ENCODE results near the gene APOE. TPM values are rescaled to one million over a fixed set of nuclear protein-coding genes. Genes with fewer than 3 reads are reported as not detected.

APOE gene
- total RNA-seq, 2 donors from 2014 or later = 2,216 to 2,598 TPM

- Histone ChIP-seq H3K27me3 (ENCODE audit: control insufficient read depth, insufficient read depth, low read length, poor library complexity, severe bottlenecking) (no peaks in the 10 kb centered on the region), H3K4me1 (ENCODE audit: control insufficient read depth, insufficient read depth, low read length) (peaks cover 7% of the 10 kb centered on the region), H3K9ac (ENCODE audit: extremely low read depth, low read length, poor library complexity, severe bottlenecking) (no peak overlapping the region), H3K9me3 (ENCODE audit: control insufficient read depth, low read length) (no peaks in the 10 kb centered on the region), H3K27ac (ENCODE audit: low read depth, low read length) (no peak overlapping the region), H3K4me3 (ENCODE audit: low read length) (no peak overlapping the region), H3K36me3 (ENCODE audit: control insufficient read depth, insufficient read depth, low read length) (peaks cover 25% of the 10 kb centered on the region)
- Mint-ChIP-seq H3K27ac (no peak overlapping the region), H3K4me3 (no peak overlapping the region), H3K27me3 (ENCODE audit: insufficient read depth) (no peaks in the 10 kb centered on the region), H3K36me3 (ENCODE audit: low read depth) (peaks cover 18% of the 10 kb centered on the region), H3K9me3 (no peaks in the 10 kb centered on the region), H3K4me1 (peaks cover 23% of the 10 kb centered on the region)
- TF ChIP-seq CTCF (conservative IDR thresholded peaks at IDR 0.05) = no peak
- DNase-seq = no peak
- 95 to 96% methylated on average over 5 to 9 of the region's 9 CpGs for WGBS, 2 experiments (ENCODE audit: insufficient coverage in 1 of 2, insufficient read length in 1 of 2)
Observed at GRCh38 chr19:44958090-44958489, 52.5 kb downstream of the APOE start.

Other genes with a start within 250 kb of the APOE start
- 1 to 10 TPM; 2.2 to 2.8 TPM for gene CEACAM19, start 234.3 kb upstream of the APOE start, total RNA-seq
- gene CEACAM16, start 206.6 kb upstream of the APOE start, total RNA-seq = not detected
- gene BCL3, start 157.1 kb upstream of the APOE start, total RNA-seq = 1 to 10 TPM; 1.8 to 6.2 TPM
- 10 to 100 TPM in 1 of 2 donors, 1 to 10 TPM in 1; 6.6 to 15.5 TPM for gene CBLC, start 127.9 kb upstream of the APOE start, total RNA-seq
- gene BCAM, start 96.7 kb upstream of the APOE start, total RNA-seq = 10 to 100 TPM; 62.9 to 64.0 TPM
- gene NECTIN2, start 59.5 kb upstream of the APOE start, total RNA-seq = 100 to 1,000 TPM; 248 to 260 TPM
- gene TOMM40, start 14.5 kb upstream of the APOE start, total RNA-seq = 10 to 100 TPM; 88.1 to 93.8 TPM
- gene APOC1, start 8.8 kb downstream of the APOE start, total RNA-seq = 1,000 to 10,000 TPM in 1 of 2 donors, 100 to 1,000 TPM in 1; 914 to 1,040 TPM
- not detected for gene APOC4, start 36.4 kb downstream of the APOE start, total RNA-seq
- under 1 TPM in 1 of 2 donors, not detected in 1; 0.70 TPM for gene APOC2, start 40.3 kb downstream of the APOE start, total RNA-seq
- 10 to 100 TPM; 82.7 to 94.4 TPM for gene CLPTM1, start 49.6 kb downstream of the APOE start, total RNA-seq
- gene RELB, start 95.7 kb downstream of the APOE start, total RNA-seq = 10 to 100 TPM in 1 of 2 donors, 1 to 10 TPM in 1; 9.5 to 14.5 TPM
- gene CLASRP, start 133.2 kb downstream of the APOE start, total RNA-seq = 10 to 100 TPM; 67.1 to 90.3 TPM
- gene ZNF296, start 170.7 kb downstream of the APOE start, total RNA-seq = 1 to 10 TPM; 2.1 to 8.5 TPM
- gene GEMIN7, start 173.5 kb downstream of the APOE start, total RNA-seq = 10 to 100 TPM; 56.3 to 56.6 TPM
- gene PPP1R37, start 187.4 kb downstream of the APOE start, total RNA-seq = 10 to 100 TPM; 23.6 to 32.5 TPM